Measurements from ENCODE around the gene ACP4.

The ACP4 gene

GRCh38 chr19:50796634-50797428 lies 6.6 kb downstream of the ACP4 start:
- Histone ChIP-seq H3K27ac (ENCODE audit: low read length) (no peak overlapping the region), H3K9me3 (ENCODE audit: control insufficient read depth, insufficient read depth, low read length) (no peaks in the 10 kb centered on the region), H3K36me3 (ENCODE audit: control insufficient read depth, insufficient read depth, low read length) (peaks cover 32% of the 10 kb centered on the region), H3K4me1 (ENCODE audit: control insufficient read depth, insufficient read depth, low read length) (peaks cover 4% of the 10 kb centered on the region; the same call in 1 of the 2 replicates), H3K4me3 (ENCODE audit: low read length) (no peak overlapping the region), H3K27me3 (ENCODE audit: control insufficient read depth, insufficient read depth, low read length) (no peaks in the 10 kb centered on the region)
- no CpG with 5 or more reads among the region's 8 CpGs for WGBS (ENCODE audit: insufficient coverage, insufficient read length)
- no peak for DNase-seq (ENCODE audit: low read depth, low spot score)

- H3K4me3 ChIP-seq (ENCODE audit: low read length), result no peak overlapping the region
- no CpG with 5 or more reads among the region's 7 CpGs for WGBS (ENCODE audit: insufficient coverage, insufficient read length)
These were observed 7.2 kb downstream of the ACP4 start for GRCh38 chr19:50797429-50797780.

GRCh38 chr19:50797781-50798658 lies 7.8 kb downstream of the ACP4 start:
- Histone ChIP-seq H3K4me3 (ENCODE audit: low read length) (no peak overlapping the region), H3K36me3 (ENCODE audit: control insufficient read depth, insufficient read depth, low read length) (peaks cover 35% of the 10 kb centered on the region), H3K27ac (ENCODE audit: low read length) (no peak overlapping the region), H3K27me3 (ENCODE audit: control insufficient read depth, insufficient read depth, low read length) (no peaks in the 10 kb centered on the region), H3K4me1 (ENCODE audit: control insufficient read depth, insufficient read depth, low read length) (peaks cover 4% of the 10 kb centered on the region; the same call in 1 of the 2 replicates), H3K9me3 (ENCODE audit: control insufficient read depth, insufficient read depth, low read length) (no peaks in the 10 kb centered on the region)
- no CpG with 5 or more reads among the region's 18 CpGs for WGBS (ENCODE audit: insufficient coverage, insufficient read length)
- no peak for DNase-seq (ENCODE audit: low read depth, low spot score)

More at GRCh38 chr19:50797429-50797780, 7.2 kb downstream of the ACP4 start:
- no peak for DNase-seq (ENCODE audit: low read depth, low spot score)
- Histone ChIP-seq H3K27ac (ENCODE audit: low read length) (no peak overlapping the region), H3K36me3 (ENCODE audit: control insufficient read depth, insufficient read depth, low read length) (peaks cover 35% of the 10 kb centered on the region), H3K27me3 (ENCODE audit: control insufficient read depth, insufficient read depth, low read length) (no peaks in the 10 kb centered on the region), H3K9me3 (ENCODE audit: control insufficient read depth, insufficient read depth, low read length) (no peaks in the 10 kb centered on the region), H3K4me1 (ENCODE audit: control insufficient read depth, insufficient read depth, low read length) (peaks cover 4% of the 10 kb centered on the region; the same call in 1 of the 2 replicates)

GRCh38 chr19:50798659-50799546 lies 8.7 kb downstream of the ACP4 start:
- Histone ChIP-seq H3K27ac (ENCODE audit: low read length) (no peak overlapping the region), H3K9me3 (ENCODE audit: control insufficient read depth, insufficient read depth, low read length) (no peaks in the 10 kb centered on the region), H3K4me3 (ENCODE audit: low read length) (no peak overlapping the region), H3K27me3 (ENCODE audit: control insufficient read depth, insufficient read depth, low read length) (no peaks in the 10 kb centered on the region), H3K36me3 (ENCODE audit: control insufficient read depth, insufficient read depth, low read length) (peaks cover 35% of the 10 kb centered on the region), H3K4me1 (ENCODE audit: control insufficient read depth, insufficient read depth, low read length) (peaks cover 4% of the 10 kb centered on the region; the same call in 1 of the 2 replicates)
- DNase-seq (ENCODE audit: low read depth, low spot score), result no peak
- no CpG with 5 or more reads among the region's 21 CpGs for WGBS (ENCODE audit: insufficient coverage, insufficient read length)

GRCh38 chr19:50799547-50799851 lies 9.3 kb downstream of the ACP4 start:
- no peaks in the 10 kb centered on the region for H3K27me3 ChIP-seq (ENCODE audit: control insufficient read depth, insufficient read depth, low read length)
- DNase-seq (ENCODE audit: low read depth, low spot score), result no peak
- H3K9me3 ChIP-seq (ENCODE audit: control insufficient read depth, insufficient read depth, low read length), result no peaks in the 10 kb centered on the region
- H3K27ac ChIP-seq (ENCODE audit: low read length), result no peak overlapping the region
- H3K4me1 ChIP-seq (ENCODE audit: control insufficient read depth, insufficient read depth, low read length), result peaks cover 3% of the 10 kb centered on the region; the same call in 1 of the 2 replicates
- H3K36me3 ChIP-seq (ENCODE audit: control insufficient read depth, insufficient read depth, low read length), result peaks cover 35% of the 10 kb centered on the region
- WGBS (ENCODE audit: insufficient coverage, insufficient read length), result no CpG with 5 or more reads among the region's 3 CpGs
- no peak overlapping the region for H3K4me3 ChIP-seq (ENCODE audit: low read length)

- Histone ChIP-seq H3K4me1 (ENCODE audit: control insufficient read depth, insufficient read depth, low read length) (peaks cover 3% of the 10 kb centered on the region; the same call in 1 of the 2 replicates), H3K36me3 (ENCODE audit: control insufficient read depth, insufficient read depth, low read length) (peaks cover 35% of the 10 kb centered on the region), H3K4me3 (ENCODE audit: low read length) (no peak overlapping the region), H3K27me3 (ENCODE audit: control insufficient read depth, insufficient read depth, low read length) (no peaks in the 10 kb centered on the region), H3K9me3 (ENCODE audit: control insufficient read depth, insufficient read depth, low read length) (no peaks in the 10 kb centered on the region), H3K27ac (ENCODE audit: low read length) (no peak overlapping the region)
- DNase-seq (ENCODE audit: low read depth, low spot score), result no peak
- no CpG with 5 or more reads among the region's 8 CpGs for WGBS (ENCODE audit: insufficient coverage, insufficient read length)
These were observed 10.9 kb downstream of the ACP4 start for GRCh38 chr19:50801107-50801506.

GRCh38 chr19:50803633-50804419 lies 13.6 kb downstream of the ACP4 start:
- H3K27ac ChIP-seq (ENCODE audit: low read length), result no peak overlapping the region
- WGBS (ENCODE audit: insufficient coverage, insufficient read length), result no CpG with 5 or more reads among the region's 40 CpGs
- peak overlapping the region; percentile 100 for H3K4me3 ChIP-seq (ENCODE audit: low read length)
- H3K27me3 ChIP-seq (ENCODE audit: control insufficient read depth, insufficient read depth, low read length), result no peaks in the 10 kb centered on the region
- DNase-seq (ENCODE audit: low read depth, low spot score), result no peak
- H3K9me3 ChIP-seq (ENCODE audit: control insufficient read depth, insufficient read depth, low read length), result no peaks in the 10 kb centered on the region
- no peaks in the 10 kb centered on the region for H3K4me1 ChIP-seq (ENCODE audit: control insufficient read depth, insufficient read depth, low read length)
- H3K36me3 ChIP-seq (ENCODE audit: control insufficient read depth, insufficient read depth, low read length), result peaks cover 19% of the 10 kb centered on the region

GRCh38 chr19:50804420-50805272 lies 14.4 kb downstream of the ACP4 start:
- Histone ChIP-seq H3K27ac (ENCODE audit: low read length) (no peak overlapping the region), H3K27me3 (ENCODE audit: control insufficient read depth, insufficient read depth, low read length) (no peaks in the 10 kb centered on the region), H3K36me3 (ENCODE audit: control insufficient read depth, insufficient read depth, low read length) (peaks cover 10% of the 10 kb centered on the region), H3K4me3 (ENCODE audit: low read length) (peak overlapping the region; percentile 100), H3K9me3 (ENCODE audit: control insufficient read depth, insufficient read depth, low read length) (no peaks in the 10 kb centered on the region), H3K4me1 (ENCODE audit: control insufficient read depth, insufficient read depth, low read length) (no peaks in the 10 kb centered on the region)
- peak; percentile 92 for DNase-seq (ENCODE audit: low read depth, low spot score)
- WGBS (ENCODE audit: insufficient coverage, insufficient read length), result no CpG with 5 or more reads among the region's 62 CpGs

- Histone ChIP-seq H3K9me3 (ENCODE audit: control insufficient read depth, insufficient read depth, low read length) (no peaks in the 10 kb centered on the region), H3K4me1 (ENCODE audit: control insufficient read depth, insufficient read depth, low read length) (no peaks in the 10 kb centered on the region), H3K36me3 (ENCODE audit: control insufficient read depth, insufficient read depth, low read length) (no peaks in the 10 kb centered on the region), H3K27me3 (ENCODE audit: control insufficient read depth, insufficient read depth, low read length) (no peaks in the 10 kb centered on the region), H3K4me3 (ENCODE audit: low read length) (no peak overlapping the region), H3K27ac (ENCODE audit: low read length) (no peak overlapping the region)
- DNase-seq (ENCODE audit: low read depth, low spot score), result no peak
- WGBS (ENCODE audit: insufficient coverage, insufficient read length), result no CpG with 5 or more reads among the region's 1 CpG
These were observed 18.6 kb downstream of the ACP4 start for GRCh38 chr19:50808856-50809255.

Data from iPS DF 6.9 (cell line).